H9 (cell line): Measurements from ENCODE around the gene APPL1. TPM values are rescaled to one million over a fixed set of nuclear protein-coding genes. Genes with fewer than 3 reads are reported as not detected.

Experiments
- DNase-seq: peaks from one replicate; pipeline ENCODE4 v3.0.0-alpha.2; 2017
- H2AFZ ChIP-seq: one replicate; pipeline ENCODE4 v1.6.1; 2013; ENCODE audit warnings: mild to moderate bottlenecking, low read length, control low read depth, moderate library complexity
- H2AK5ac ChIP-seq: 2 replicates; pipeline ENCODE4 v1.6.1; 2013; ENCODE audit warnings: low read length, control low read depth, mixed read lengths; ENCODE audit not compliant: insufficient read length
- H2BK120ac ChIP-seq: one replicate; pipeline ENCODE4 v1.6.1; 2013; ENCODE audit warnings: low read depth, mild to moderate bottlenecking, low read length, control low read depth, inconsistent platforms; ENCODE audit not compliant: poor library complexity, severe bottlenecking
- H2BK12ac ChIP-seq: 2 replicates; pipeline ENCODE4 v1.6.1; 2013; ENCODE audit warnings: low read length, control low read depth, mixed read lengths, low read depth; ENCODE audit not compliant: insufficient read length
- H2BK15ac ChIP-seq: 2 replicates; pipeline ENCODE4 v1.6.1; 2013; ENCODE audit warnings: low read depth, low read length, control low read depth
- H2BK20ac ChIP-seq: one replicate; pipeline ENCODE4 v1.6.1; 2013; ENCODE audit warnings: low read depth, mild to moderate bottlenecking, low read length, control low read depth, inconsistent platforms; ENCODE audit not compliant: poor library complexity, severe bottlenecking
- H2BK5ac ChIP-seq: 2 replicates; pipeline ENCODE4 v1.6.1; 2013; ENCODE audit warnings: low read length, control low read depth, mixed read lengths; ENCODE audit not compliant: insufficient read length
- H3K14ac ChIP-seq: 2 replicates; pipeline ENCODE4 v1.6.1; 2013; ENCODE audit warnings: low read length, control low read depth; ENCODE audit not compliant: insufficient read depth
- H3K18ac ChIP-seq: 2 replicates; pipeline ENCODE4 v1.6.1; 2013; ENCODE audit warnings: low read depth, mild to moderate bottlenecking, mixed read lengths, low read length, control low read depth; ENCODE audit not compliant: insufficient read length
- H3K23ac ChIP-seq: 2 replicates; pipeline ENCODE4 v1.6.1; 2013; ENCODE audit warnings: low read length, control low read depth, mixed read lengths, low read depth; ENCODE audit not compliant: insufficient read length
- H3K23me2 ChIP-seq: 2 replicates; pipeline ENCODE4 v1.6.1; 2013; ENCODE audit warnings: low read depth, mild to moderate bottlenecking, mixed read lengths, low read length, control low read depth; ENCODE audit not compliant: insufficient read length, poor library complexity, severe bottlenecking
- H3K27ac ChIP-seq: 2 replicates; pipeline ENCODE4 v1.5.1; 2013; ENCODE audit warnings: low read length, control low read depth, mixed read lengths, low read depth; ENCODE audit not compliant: insufficient read length
- H3K27me3 ChIP-seq: 2 replicates; pipeline ENCODE4 v1.6.1; 2013; ENCODE audit warnings: low read length, control low read depth, inconsistent platforms; ENCODE audit not compliant: insufficient read depth
- H3K4ac ChIP-seq: 2 replicates; pipeline ENCODE4 v1.6.1; 2013; ENCODE audit warnings: low read depth, mild to moderate bottlenecking, control low read depth, inconsistent platforms, low read length, moderate library complexity
- H3K4me1 ChIP-seq: 2 replicates; pipeline ENCODE4 v1.6.1; 2013; ENCODE audit warnings: low read length, control low read depth, inconsistent platforms; ENCODE audit not compliant: insufficient read depth
- H3K4me2 ChIP-seq: 2 replicates; pipeline ENCODE4 v1.6.1; 2013; ENCODE audit warnings: low read length, control low read depth, mixed read lengths; ENCODE audit not compliant: insufficient read length, insufficient read depth
- H3K56ac ChIP-seq: 2 replicates; pipeline ENCODE4 v1.6.1; 2013; ENCODE audit warnings: low read depth, mild to moderate bottlenecking, mixed read lengths, low read length, control low read depth; ENCODE audit not compliant: insufficient read length
- H3K79me1 ChIP-seq: 2 replicates; pipeline ENCODE4 v1.6.1; 2013; ENCODE audit warnings: low read depth, mild to moderate bottlenecking, moderate library complexity, low read length, control low read depth, inconsistent platforms; ENCODE audit not compliant: insufficient read depth, poor library complexity, severe bottlenecking
- H3K79me2 ChIP-seq: 2 replicates; pipeline ENCODE4 v1.6.1; 2013; ENCODE audit warnings: low read length, control low read depth, inconsistent platforms; ENCODE audit not compliant: insufficient read depth
- H3K9ac ChIP-seq: 2 replicates; pipeline ENCODE4 v1.6.1; 2013; ENCODE audit warnings: low read length, control low read depth, mixed read lengths; ENCODE audit not compliant: insufficient read length; ENCODE audit errors: extremely low read depth
- H3K9me3 ChIP-seq: one replicate; pipeline ENCODE4 v1.6.1; 2013; ENCODE audit warnings: low read depth, low read length, inconsistent platforms; ENCODE audit not compliant: control insufficient read depth
- H3T11ph ChIP-seq: one replicate; pipeline ENCODE4 v1.6.1; 2013; ENCODE audit warnings: mild to moderate bottlenecking, low read length, control low read depth, inconsistent platforms
- H4K20me1 ChIP-seq: one replicate; pipeline ENCODE4 v1.6.1; 2013; ENCODE audit not compliant: control insufficient read depth, insufficient read length, insufficient read depth
- H4K5ac ChIP-seq: 2 replicates; pipeline ENCODE4 v1.6.1; 2013; ENCODE audit warnings: low read depth, mild to moderate bottlenecking, mixed read lengths, low read length, control low read depth; ENCODE audit not compliant: insufficient read length
- H4K8ac ChIP-seq: replicated peaks from 2 replicates; pipeline ENCODE4 v1.6.1; 2013; ENCODE audit warnings: low read length, control low read depth, mixed read lengths, low read depth; ENCODE audit not compliant: insufficient read length
- H4K91ac ChIP-seq: 2 replicates; pipeline ENCODE4 v1.6.1; 2013; ENCODE audit warnings: low read depth, mild to moderate bottlenecking, moderate library complexity, mixed read lengths, low read length, control low read depth; ENCODE audit not compliant: insufficient read length
- H3K27ac Mint-ChIP-seq, 3 experiments: 2 replicates in 2 of 3; 3 replicates in 1 of 3; pipeline ENCODE4 v1.8.0; 2020 to 2021; ENCODE audit warnings: mixed read lengths in 3 of 3, mild to moderate bottlenecking in 1 of 3, moderate library complexity in 1 of 3
- H3K27me3 Mint-ChIP-seq: 2 replicates; pipeline ENCODE4 v1.8.0; 2021; ENCODE audit warnings: low read depth, mild to moderate bottlenecking, moderate library complexity, mixed read lengths
- H3K36me3 Mint-ChIP-seq, 3 experiments: 2 replicates in 2 of 3; 3 replicates in 1 of 3; pipeline ENCODE4 v1.8.0; 2020 to 2021; ENCODE audit warnings: low read depth in 3 of 3, mixed read lengths in 3 of 3; ENCODE audit not compliant: insufficient read depth in 1 of 3
- H3K4me1 Mint-ChIP-seq, 2 experiments: 2 replicates each; pipeline ENCODE4 v1.8.0; 2020; ENCODE audit warnings: mixed read lengths in 2 of 2
- H3K4me3 Mint-ChIP-seq, 2 experiments: 2 replicates in 1 of 2; 3 replicates in 1 of 2; pipeline ENCODE4 v1.8.0; 2020 to 2021; ENCODE audit warnings: mild to moderate bottlenecking in 2 of 2, mixed read lengths in 2 of 2, moderate library complexity in 1 of 2
- H3K9me3 Mint-ChIP-seq, 2 experiments: 2 replicates in 1 of 2; 3 replicates in 1 of 2; pipeline ENCODE4 v1.8.0; 2020; ENCODE audit warnings: mild to moderate bottlenecking in 2 of 2, mixed read lengths in 2 of 2, moderate library complexity in 1 of 2
- CTCF ChIP-seq: fragments of 200-600 bp; sonication (generic); conservative IDR thresholded peaks from 3 replicates; pipeline ENCODE4 v1.8.0; 2021; ENCODE audit warnings: antibody characterized with exemption, mild to moderate bottlenecking
- WGBS: extraction: QIAGEN DNeasy Blood & Tissue Kit; methylation state at CpG from one replicate; pipeline ENCODE4 v1.1.7; 2013; ENCODE audit warnings: missing lambda C conversion rate, low lambda C conversion rate, mixed read lengths; ENCODE audit not compliant: insufficient read length; ENCODE audit errors: extremely low coverage; 5-methylcytosine and 5-hydroxymethylcytosine counted together
- long read RNA-seq: library from polyadenylated mRNA; unstranded; transcript quantifications from one replicate; pipeline ENCODE4 v2.0.0, GENCODE V29; 2020
- total RNA-seq: library from RNA; stranded (reverse); gene quantifications from 2 replicates; pipeline ENCODE4 v1.2.1, GENCODE V29; 2021

The APPL1 gene
- total RNA-seq: 34.4 and 38.2 TPM in 2 replicates
- long read RNA-seq, full-length matches to known transcripts: 51 of 86 reads
- long read RNA-seq, partial matches to known transcripts: 20 of 86 reads
- long read RNA-seq, other reads (novel, unspliced or antisense): 15 of 86 reads

- Histone ChIP-seq H4K91ac (no peak within 1 kb of the TSS), H4K8ac (no peak within 1 kb of the TSS), H3K79me2 (peaks cover 2% of the 10 kb centered on the region; the same call in 1 of the 2 replicates), H3K27ac (no peak within 1 kb of the TSS), H2BK12ac (no peak within 1 kb of the TSS), H3K23me2 (peaks cover 9% of the 10 kb centered on the region), H4K20me1 (no peaks in the 10 kb centered on the region), H3K18ac (peak within 1 kb of the TSS; percentile 48), H2BK20ac (no peak within 1 kb of the TSS), H3K9me3 (no peaks in the 10 kb centered on the region), H2BK15ac (no peak within 1 kb of the TSS), H3T11ph (no peak within 1 kb of the TSS), H2AK5ac (no peak within 1 kb of the TSS), H2AFZ (peak within 1 kb of the TSS; percentile 80), H3K4me1 (no peaks in the 10 kb centered on the region), H3K23ac (no peak within 1 kb of the TSS), H3K4me2 (peak within 1 kb of the TSS; percentile 84), H3K27me3 (peaks cover 2% of the 10 kb centered on the region; the same call in 1 of the 2 replicates), H3K56ac (no peak within 1 kb of the TSS), H3K9ac (peak within 1 kb of the TSS; percentile 78), H4K5ac (no peak within 1 kb of the TSS), H3K14ac (no peak within 1 kb of the TSS; the same call in none of the 2 replicates), H3K79me1 (no peaks in the 10 kb centered on the region), H2BK5ac (no peak within 1 kb of the TSS), H3K4ac (no peak within 1 kb of the TSS), H2BK120ac (no peak within 1 kb of the TSS)
- DNase-seq: peak; percentile 95
- H3K27me3 Mint-ChIP-seq: peaks cover 6% of the 10 kb centered on the region
- no peaks in the 10 kb centered on the region for H3K36me3 Mint-ChIP-seq
- no peaks in the 10 kb centered on the region for H3K9me3 Mint-ChIP-seq
- H3K4me1 Mint-ChIP-seq: peaks cover 18% of the 10 kb centered on the region in 2 experiments
- peak within 1 kb of the TSS; percentile 87 to 92 for H3K4me3 Mint-ChIP-seq
- WGBS: no CpG with 5 or more reads among the region's 71 CpGs
- no peak for TF ChIP-seq CTCF
- H3K27ac Mint-ChIP-seq: peak within 1 kb of the TSS; percentile 78 to 96 (median 95); a peak in 5 of 7 replicates
Measured at GRCh38 chr3:57227204-57227929, at the start of gene APPL1. Gene APPL1 (plus strand): TSS chr3:57227729. CDS start chr3:57227884, 155 bp downstream.
